GM23338 (cell line): Measurements from ENCODE around the gene NNMT. TPM values are rescaled to one million over a fixed set of nuclear protein-coding genes. Genes with fewer than 3 reads are reported as not detected.

Experiments used
- ATAC-seq: fragments of 200-7000 bp; cut with Tn5 transposase; 3 replicates; pipeline ENCODE4 v1.9.1; 2020
- DNase-seq: peaks from one replicate; pipeline ENCODE4 v3.0.0-alpha.2; 2015; ENCODE audit warnings: low spot score
- H2AFZ ChIP-seq: fragments of 200-600 bp; sonication (generic); 2 replicates; pipeline ENCODE4 v1.8.0; 2016; ENCODE audit warnings: antibody characterized with exemption, mild to moderate bottlenecking, moderate library complexity
- H3F3A ChIP-seq: fragments of 200-600 bp; sonication (generic); replicated peaks from 2 replicates; pipeline ENCODE4 v1.8.0; 2017; ENCODE audit warnings: antibody characterized with exemption, mixed run types, low read depth
- H3K27ac ChIP-seq: fragments of 200-600 bp; sonication (generic); 2 replicates; pipeline ENCODE4 v1.6.1; 2016; ENCODE audit warnings: low read depth
- H3K27me3 ChIP-seq: fragments of 200-600 bp; sonication (generic); 2 replicates; pipeline ENCODE4 v1.8.0; 2016; ENCODE audit warnings: mild to moderate bottlenecking, mixed run types, moderate library complexity; ENCODE audit not compliant: insufficient read depth
- H3K36me3 ChIP-seq: fragments of 200-600 bp; sonication (generic); 2 replicates; pipeline ENCODE4 v1.8.0; 2016; ENCODE audit warnings: mild to moderate bottlenecking; ENCODE audit not compliant: insufficient read depth
- H3K4me1 ChIP-seq: fragments of 200-600 bp; sonication (generic); 2 replicates; pipeline ENCODE4 v1.8.0; 2016; ENCODE audit warnings: mild to moderate bottlenecking, moderate library complexity; ENCODE audit not compliant: insufficient read depth
- H3K4me2 ChIP-seq: fragments of 200-600 bp; sonication (generic); 2 replicates; pipeline ENCODE4 v1.7.1; 2017; ENCODE audit warnings: mixed run types
- H3K4me3 ChIP-seq: fragments of 200-600 bp; sonication (generic); 2 replicates; pipeline ENCODE4 v1.6.1; 2016; ENCODE audit warnings: mixed run types
- H3K79me2 ChIP-seq: fragments of 200-600 bp; sonication (generic); replicated peaks from 2 replicates; pipeline ENCODE4 v1.8.0; 2017; ENCODE audit warnings: mild to moderate bottlenecking; ENCODE audit not compliant: insufficient read depth
- H3K9me2 ChIP-seq: fragments of 200-600 bp; sonication (generic); 2 replicates; pipeline ENCODE4 v1.8.0; 2017; ENCODE audit not compliant: insufficient read depth
- H4K20me1 ChIP-seq: fragments of 200-600 bp; sonication (generic); replicated peaks from 2 replicates; pipeline ENCODE4 v1.8.0; 2017; ENCODE audit warnings: mild to moderate bottlenecking; ENCODE audit not compliant: insufficient read depth
- H3K27ac Mint-ChIP-seq: 2 replicates; pipeline ENCODE4 v1.8.0; 2020; ENCODE audit warnings: inconsistent platforms, mild to moderate bottlenecking, moderate library complexity, mixed read lengths
- H3K27me3 Mint-ChIP-seq: 3 replicates; pipeline ENCODE4 v1.8.0; 2022; ENCODE audit warnings: low read depth, mild to moderate bottlenecking, moderate library complexity, mixed read lengths, inconsistent platforms; ENCODE audit not compliant: insufficient read depth, poor library complexity
- H3K36me3 Mint-ChIP-seq: 3 replicates; pipeline ENCODE4 v1.8.0; 2021; ENCODE audit warnings: low read depth, mild to moderate bottlenecking, inconsistent platforms, moderate library complexity, mixed read lengths
- H3K4me1 Mint-ChIP-seq: 3 replicates; pipeline ENCODE4 v1.8.0; 2020; ENCODE audit warnings: mild to moderate bottlenecking, inconsistent platforms, mixed read lengths
- H3K4me3 Mint-ChIP-seq: 3 replicates; pipeline ENCODE4 v1.8.0; 2021; ENCODE audit warnings: moderate library complexity, mild to moderate bottlenecking, inconsistent platforms, mixed read lengths
- H3K9me3 Mint-ChIP-seq: 3 replicates; pipeline ENCODE4 v1.8.0; 2020; ENCODE audit warnings: moderate library complexity, mild to moderate bottlenecking, inconsistent platforms, mixed read lengths
- CREB1 ChIP-seq: fragments of 250-450 bp; sonication (Bioruptor Pico); IDR thresholded peaks from 2 replicates; pipeline ENCODE4 v1.5.0; 2020; ENCODE audit warnings: low read depth, mild to moderate bottlenecking, moderate library complexity
- CTCF ChIP-seq, 2 experiments: fragments of 200-600 bp in 1 of 2; sonication (generic) in 1 of 2; conservative IDR thresholded peaks; 2 replicates each; pipeline versions ENCODE4 v1.5.1 to v1.6.1; 2016 to 2017; ENCODE audit warnings: antibody characterized with exemption in 2 of 2, low read depth in 2 of 2, mild to moderate bottlenecking in 2 of 2, moderate library complexity in 1 of 2
- EZH2 ChIP-seq: fragments of 200-600 bp; sonication (generic); IDR thresholded peaks from one replicate; pipeline ENCODE4 v1.8.0; 2017; ENCODE audit warnings: antibody characterized with exemption, mild to moderate bottlenecking, low read depth; ENCODE audit not compliant: unreplicated experiment
- EZH2phosphoT487 ChIP-seq: fragments of 200-600 bp; sonication (generic); IDR thresholded peaks from one replicate; pipeline ENCODE4 v1.8.1; 2018; ENCODE audit warnings: antibody characterized with exemption; ENCODE audit not compliant: unreplicated experiment
- JUNB ChIP-seq: IDR thresholded peaks from one replicate; pipeline ENCODE4 v1.6.1; 2016; ENCODE audit warnings: antibody characterized with exemption; ENCODE audit not compliant: unreplicated experiment
- NANOG ChIP-seq: IDR thresholded peaks from 2 replicates; pipeline ENCODE4 v1.6.1; 2016; ENCODE audit warnings: antibody characterized with exemption, borderline replicate concordance
- POLR2AphosphoS5 ChIP-seq: IDR thresholded peaks from 2 replicates; pipeline ENCODE4 v1.6.1; 2016; ENCODE audit warnings: antibody characterized with exemption, low read depth
- REST ChIP-seq: IDR thresholded peaks from one replicate; pipeline ENCODE4 v1.6.1; 2018; ENCODE audit warnings: antibody characterized with exemption; ENCODE audit not compliant: unreplicated experiment
- STAT1 ChIP-seq: IDR thresholded peaks from one replicate; pipeline ENCODE4 v1.6.1; 2016; ENCODE audit warnings: antibody characterized with exemption; ENCODE audit not compliant: unreplicated experiment
- ZNF114 ChIP-seq: fragments of 250-450 bp; sonication (Bioruptor Pico); IDR thresholded peaks from 2 replicates; pipeline ENCODE4 v1.5.0; 2020; ENCODE audit warnings: mild to moderate bottlenecking, moderate library complexity
- ZNF331 ChIP-seq: fragments of 250-450 bp; sonication (Bioruptor Pico); IDR thresholded peaks from 2 replicates; pipeline ENCODE4 v1.5.0; 2020; ENCODE audit warnings: low read depth, mild to moderate bottlenecking, moderate library complexity
- ZNF462 ChIP-seq: fragments of 250-450 bp; sonication (Bioruptor Pico); IDR thresholded peaks from 2 replicates; pipeline ENCODE4 v1.5.0; 2020; ENCODE audit warnings: mild to moderate bottlenecking, moderate library complexity
- polyA plus RNA-seq: library from polyadenylated mRNA; unstranded; fragments of >200 nt; fragmentation: Nextera tagmentation; extraction: Ambion mirVana; gene quantifications from 2 replicates; pipeline ENCODE4 v1.2.1, GENCODE V29; 2016
- total RNA-seq: library from RNA; depleted of rRNA; stranded (reverse); fragments of >200 nt; shearing (Covaris generic); gene quantifications from 2 replicates; pipeline ENCODE4 v1.2.3, GENCODE V29; 2014
- TF ChIP-seq, protein P1 (sequence below): IDR thresholded peaks from 2 replicates; pipeline ENCODE4 v1.6.1; 2016; ENCODE audit warnings: antibody characterized with exemption

Gene NNMT
- total and polyA plus RNA-seq, 2 experiments from 2014 or later, result 0.40 TPM; not detected in 1

GRCh38 chr11:114326776-114327175, 30.6 kb downstream of the NNMT start:
- no peaks in the 10 kb centered on the region for H3F3A ChIP-seq
- Mint-ChIP-seq H3K27ac (no peak overlapping the region), H3K4me3 (no peak overlapping the region), H3K36me3 (peaks cover 6% of the 10 kb centered on the region; the same call in 2 of the 3 replicates), H3K4me1 (peaks cover 3% of the 10 kb centered on the region; the same call in 1 of the 3 replicates), H3K27me3 (peaks cover 3% of the 10 kb centered on the region), H3K9me3 (peaks cover 13% of the 10 kb centered on the region)
- H3K4me2 ChIP-seq, result no peak overlapping the region
- no peaks in the 10 kb centered on the region for H3K79me2 ChIP-seq
- DNase-seq (no peak), ATAC-seq (no peak)
- H2AFZ ChIP-seq, result no peak overlapping the region
- no peaks in the 10 kb centered on the region for H3K27me3 ChIP-seq
- H3K27ac ChIP-seq, result no peak overlapping the region
- H3K4me3 ChIP-seq, result no peak overlapping the region
- peaks cover 9% of the 10 kb centered on the region for H3K9me2 ChIP-seq
- H3K36me3 ChIP-seq, result no peaks in the 10 kb centered on the region; the same call in 1 of the 2 replicates
- no peaks in the 10 kb centered on the region for H4K20me1 ChIP-seq
- no peak for TF ChIP-seq ZNF114 (CRISPR knock-in tag)
- TF ChIP-seq NANOG, result no peak
- TF ChIP-seq ZNF462 (CRISPR knock-in tag), result no peak
- TF ChIP-seq REST, result no peak
- TF ChIP-seq ZNF331 (CRISPR knock-in tag), result no peak
- TF ChIP-seq CREB1 (CRISPR knock-in tag), result no peak
- no peak for TF ChIP-seq STAT1
- TF ChIP-seq POLR2AphosphoS5, result no peak
- TF ChIP-seq CTCF (conservative IDR thresholded peaks at IDR 0.05; ENCODE audit: low read depth in 2 of 2), result no peak
- no peak for TF ChIP-seq EZH2phosphoT487
- TF ChIP-seq, protein P1, sequence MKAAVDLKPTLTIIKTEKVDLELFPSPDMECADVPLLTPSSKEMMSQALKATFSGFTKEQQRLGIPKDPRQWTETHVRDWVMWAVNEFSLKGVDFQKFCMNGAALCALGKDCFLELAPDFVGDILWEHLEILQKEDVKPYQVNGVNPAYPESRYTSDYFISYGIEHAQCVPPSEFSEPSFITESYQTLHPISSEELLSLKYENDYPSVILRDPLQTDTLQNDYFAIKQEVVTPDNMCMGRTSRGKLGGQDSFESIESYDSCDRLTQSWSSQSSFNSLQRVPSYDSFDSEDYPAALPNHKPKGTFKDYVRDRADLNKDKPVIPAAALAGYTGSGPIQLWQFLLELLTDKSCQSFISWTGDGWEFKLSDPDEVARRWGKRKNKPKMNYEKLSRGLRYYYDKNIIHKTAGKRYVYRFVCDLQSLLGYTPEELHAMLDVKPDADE, result no peak
- TF ChIP-seq EZH2, result no peak
- no peak for TF ChIP-seq JUNB
- H3K4me1 ChIP-seq, result no peaks in the 10 kb centered on the region; the same call in 1 of the 2 replicates
